GM18511 (cell line): Measurements from ENCODE around the gene LSM2.
"Not testable (repeated sequence)": the region's sequence is repeated elsewhere in the genome, so short reads cannot be mapped to it uniquely, and the experiment has no call there.

Experiments
- ATAC-seq: cut with Tn5 transposase; IDR thresholded peaks from one replicate; pipeline ENCODE4 v1.9.1; 2021; ENCODE audit warnings: mild to moderate bottlenecking, moderate library complexity; ENCODE audit not compliant: unreplicated experiment

The LSM2 gene

GRCh38 chr6:31806470-31807272, at the start of gene LSM2:
LSM2 (minus strand) TSS chr6:31806966; CDS start chr6:31806757, 209 bp downstream.
- ATAC-seq = peak; percentile 93

DNA sequence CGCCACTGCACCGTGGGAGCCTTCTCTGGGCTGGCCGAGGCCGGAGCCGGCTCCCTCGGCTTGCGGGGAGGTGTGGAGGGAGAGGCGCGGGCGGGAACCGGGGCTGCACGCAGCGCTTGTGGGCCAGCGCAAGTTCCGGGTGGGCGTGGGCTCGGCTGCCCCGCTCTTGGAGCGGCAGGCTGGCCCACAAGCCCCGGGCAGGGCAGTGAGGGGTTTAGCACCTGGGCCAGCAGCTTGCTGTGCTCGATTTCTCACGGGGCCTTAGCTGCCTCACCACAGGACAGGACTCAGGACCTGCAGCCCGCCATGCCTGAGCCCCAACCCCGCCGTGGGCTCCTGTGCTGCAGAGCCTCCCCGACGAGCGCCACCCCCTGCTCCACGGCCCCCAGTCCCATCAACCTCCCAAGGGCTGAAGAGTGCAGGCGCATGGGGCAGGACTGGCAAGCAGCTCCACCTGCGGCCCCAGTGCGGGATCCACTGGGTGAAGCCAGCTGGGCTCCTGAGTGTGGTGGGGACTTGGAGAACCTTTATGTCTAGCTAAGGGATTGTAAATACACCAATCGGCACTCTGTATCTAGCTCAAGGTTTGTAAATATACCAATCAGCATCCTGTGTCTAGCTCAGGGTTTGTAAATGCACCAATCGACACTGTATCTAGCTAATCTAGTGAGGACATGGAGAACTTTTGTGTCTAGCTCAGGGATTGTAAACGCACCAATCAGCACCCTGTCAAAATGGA, 45.4 kb upstream of the LSM2 start:
- ATAC-seq = not testable (repeated sequence)

DNA sequence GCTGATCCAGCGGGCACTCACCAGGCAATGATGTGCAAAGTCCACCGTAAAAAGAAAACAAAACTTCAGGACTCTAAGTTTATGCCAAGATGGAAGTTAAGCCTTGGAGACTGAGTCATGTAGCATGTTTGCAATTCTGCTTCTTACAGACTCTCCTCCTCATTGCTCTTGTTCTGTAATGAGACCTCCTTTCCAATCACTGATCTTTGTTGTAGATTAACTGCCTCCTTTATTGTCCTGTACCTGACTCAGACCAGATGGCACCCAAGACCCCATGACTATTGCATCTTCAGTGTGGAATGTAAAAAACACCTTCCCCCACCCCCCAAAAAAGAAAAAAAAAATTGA, 44.7 kb upstream of the LSM2 start:
- no peak for ATAC-seq

- no peak for ATAC-seq
Measured at GRCh38 chr6:31850765-31851484, 44.2 kb upstream of the LSM2 start.

GRCh38 chr6:31847276-31847978, 40.7 kb upstream of the LSM2 start:
- no peak for ATAC-seq

DNA sequence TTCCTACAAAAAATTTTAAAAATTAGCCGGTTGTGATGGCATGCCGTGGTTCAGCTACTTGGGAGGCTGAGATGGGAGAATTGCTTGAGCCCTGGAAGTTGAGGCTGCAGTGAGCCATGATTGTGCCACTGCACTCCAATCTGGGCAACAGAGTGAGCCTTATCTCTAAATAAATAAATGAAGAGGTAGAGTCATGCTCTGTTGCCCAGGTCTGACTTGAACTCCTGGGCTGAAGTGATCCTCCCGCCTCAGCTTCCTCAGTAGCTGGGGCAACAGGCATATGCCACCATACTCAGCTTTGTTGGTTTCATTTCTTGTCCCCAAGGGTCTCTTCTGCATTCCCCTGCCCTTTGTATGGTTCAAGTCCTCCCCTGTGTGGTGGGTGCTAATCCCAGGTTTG, 37.7 kb upstream of the LSM2 start:
- no peak for ATAC-seq

DNA sequence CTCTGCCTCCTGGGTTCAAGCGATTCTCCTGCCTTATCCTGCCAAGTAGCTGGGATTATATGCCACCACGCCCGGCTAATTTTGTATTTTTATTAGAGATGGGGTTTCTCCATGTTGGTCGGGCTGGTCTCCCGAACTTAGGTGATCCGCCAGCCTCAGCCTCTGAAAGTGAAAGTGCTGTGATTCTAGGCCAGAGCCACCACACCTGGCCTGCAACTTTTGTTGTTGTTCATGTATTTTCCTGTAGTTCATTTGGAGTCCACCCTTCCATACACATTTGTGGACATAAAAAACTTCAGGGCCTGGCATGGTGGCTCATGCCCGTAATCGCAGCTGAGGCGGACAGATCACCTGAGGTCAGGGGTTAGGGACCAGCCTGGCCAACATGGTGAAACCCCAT, 35.3 kb upstream of the LSM2 start:
- no peak for ATAC-seq

DNA sequence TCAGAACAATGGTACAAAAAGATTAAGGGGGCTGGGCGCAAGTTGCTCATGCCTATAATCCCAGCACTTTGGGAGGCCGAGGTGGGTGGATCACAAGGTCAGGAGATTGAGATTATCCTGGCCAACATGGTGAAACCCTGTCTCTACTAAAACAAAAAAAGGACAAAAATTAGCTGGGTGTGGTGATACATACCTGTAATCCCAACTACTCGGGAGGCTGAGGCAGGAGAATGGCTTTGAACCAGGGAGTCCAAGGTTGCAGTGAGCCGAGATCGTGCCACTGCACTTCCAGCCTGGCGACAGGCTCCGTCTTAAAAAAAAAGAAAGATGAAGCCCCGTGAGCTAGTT, 33.0 kb upstream of the LSM2 start:
- not testable (repeated sequence) for ATAC-seq

- no peak for ATAC-seq
Measured at GRCh38 chr6:31838968-31839367, 32.2 kb upstream of the LSM2 start.

- not testable (repeated sequence) for ATAC-seq
Measured at GRCh38 chr6:31838114-31838553, 31.4 kb upstream of the LSM2 start.

DNA sequence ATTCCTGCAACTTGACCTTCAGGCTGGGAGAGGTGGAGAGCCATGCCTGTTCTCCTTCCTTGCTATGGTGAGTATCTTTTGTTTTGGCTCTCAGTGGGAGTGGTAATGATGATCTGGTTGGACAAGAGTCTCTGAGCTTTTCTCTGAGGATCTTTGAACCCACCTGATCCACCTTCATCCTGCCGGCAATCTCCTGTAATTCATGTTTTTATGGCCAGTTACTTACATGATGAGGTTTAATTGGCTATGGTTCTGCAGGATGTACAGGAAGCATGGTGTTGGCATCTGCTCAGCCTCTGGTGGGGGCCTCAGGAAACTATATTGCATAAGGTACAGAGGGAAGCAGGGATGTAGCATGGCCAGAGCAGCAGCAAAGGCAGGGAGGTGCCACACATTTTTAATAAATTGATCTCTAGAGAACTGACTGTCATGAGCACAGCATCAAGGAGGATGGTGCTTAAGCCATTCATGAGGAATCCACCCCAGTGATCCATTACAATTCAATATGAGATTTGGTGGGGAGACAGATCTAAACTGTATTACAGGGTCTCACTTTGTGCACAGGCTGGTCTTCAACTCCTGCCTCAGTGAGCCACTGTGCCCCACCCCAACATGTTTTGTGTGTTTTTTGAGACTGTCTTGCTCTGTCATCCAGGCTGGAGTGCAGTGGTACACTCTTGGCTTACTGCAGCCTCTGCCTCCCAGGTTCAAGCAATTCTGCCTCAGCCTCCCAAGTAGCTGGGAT, 30.8 kb upstream of the LSM2 start:
- no peak for ATAC-seq

DNA sequence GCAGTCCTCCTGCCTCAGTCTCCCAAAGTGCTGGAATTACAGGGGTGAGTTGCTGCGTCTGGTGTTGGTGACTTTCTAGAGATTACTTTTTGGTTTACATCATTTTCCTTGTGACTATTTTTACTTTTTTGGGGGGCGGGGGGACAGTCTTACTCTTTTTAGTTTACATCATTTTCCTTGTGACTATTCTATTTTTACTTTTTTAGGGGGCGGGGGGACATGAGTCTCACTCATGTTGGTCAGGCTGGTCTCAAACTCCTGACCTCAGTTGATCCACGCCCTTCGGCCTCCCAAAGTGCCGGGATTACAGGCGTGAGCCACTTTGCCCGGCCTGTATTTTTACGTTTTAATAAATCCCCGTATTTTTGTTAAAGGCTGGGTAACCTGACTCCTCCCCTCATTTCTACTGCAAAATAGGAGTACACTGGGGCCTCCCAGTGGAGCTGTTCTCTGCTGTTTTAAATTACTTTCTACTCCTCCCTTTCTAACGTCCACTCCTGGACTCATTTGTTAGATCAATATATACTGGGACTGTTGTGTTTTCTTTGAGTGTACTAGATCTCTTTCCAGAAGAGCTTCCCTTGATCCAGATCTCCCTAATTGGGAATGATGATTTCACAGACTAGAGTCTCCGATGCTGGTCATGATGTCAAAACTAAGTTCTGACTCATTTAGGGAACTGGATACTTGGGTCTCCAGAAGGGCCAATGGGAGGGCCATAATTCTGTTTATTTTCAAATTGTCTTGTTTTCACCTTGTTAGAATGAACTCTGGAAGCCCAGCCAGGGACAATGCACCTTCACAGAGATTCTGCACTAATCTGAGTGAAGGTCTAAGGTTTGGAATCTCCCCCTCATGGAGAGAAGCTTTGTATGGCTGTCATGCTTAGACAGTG, 30.0 kb upstream of the LSM2 start:
- ATAC-seq = no peak

DNA sequence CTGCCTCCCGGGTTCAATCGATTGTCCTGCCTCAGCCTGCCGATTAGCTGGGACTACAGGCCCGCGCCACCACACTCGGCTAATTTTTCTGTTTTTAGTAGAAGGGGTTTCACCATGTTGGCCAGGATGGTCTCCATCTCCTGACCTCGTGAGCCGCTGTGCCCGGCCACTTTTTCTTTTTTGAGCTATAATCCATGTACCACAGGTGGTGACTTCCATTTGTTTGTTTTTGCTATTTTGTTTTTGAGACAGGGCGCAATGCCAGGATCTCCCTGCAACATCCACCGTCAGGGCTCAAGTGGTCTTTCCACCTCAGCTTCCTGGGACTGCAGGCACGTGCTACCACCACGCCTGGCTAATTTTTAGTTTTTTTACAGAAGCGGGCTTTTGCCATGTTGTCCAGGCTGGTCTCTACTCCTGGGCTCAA, 29.3 kb upstream of the LSM2 start:
- ATAC-seq = no peak

DNA sequence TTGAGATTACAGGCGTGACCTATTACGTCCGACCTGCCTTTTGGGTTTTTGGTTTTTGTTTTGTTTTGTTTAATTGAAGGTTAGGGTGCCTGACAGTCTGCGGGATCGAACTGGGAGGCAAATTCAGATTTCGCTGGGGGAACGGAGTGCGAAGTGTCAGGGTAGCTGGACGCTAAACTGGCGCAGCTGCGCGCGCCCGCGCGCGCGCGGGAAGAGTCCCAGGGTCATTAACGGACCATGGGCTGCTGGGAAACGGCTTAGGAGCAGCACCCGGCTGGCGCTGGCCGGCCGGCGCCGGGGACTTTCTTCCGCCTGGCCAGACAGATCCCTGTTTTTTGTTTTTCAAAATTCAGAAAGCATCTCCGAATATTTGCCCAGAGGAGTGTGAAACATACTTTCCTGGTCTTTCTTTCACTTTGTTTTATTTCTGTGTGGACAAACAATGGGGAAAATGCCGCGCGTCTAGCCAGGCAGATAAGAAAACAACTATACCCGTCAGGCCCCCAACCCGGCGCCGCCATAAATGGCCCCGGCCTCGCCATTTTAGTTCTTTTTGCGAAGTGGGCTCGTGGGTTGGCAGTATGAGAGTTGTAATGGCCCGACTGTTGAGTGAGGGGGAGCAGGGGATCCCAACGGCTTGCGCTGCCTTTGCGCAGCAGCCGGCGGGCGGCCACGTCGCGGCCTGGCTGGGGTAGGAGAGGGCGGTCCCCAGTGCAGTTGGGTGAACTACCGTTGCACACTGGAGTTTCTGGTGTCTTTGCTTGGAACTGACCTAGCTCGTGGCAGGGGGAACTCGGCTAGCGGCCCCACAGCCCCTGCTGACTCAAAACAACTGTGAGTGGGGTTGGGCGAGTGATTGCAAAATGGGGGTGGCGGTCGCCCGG, 27.8 kb upstream of the LSM2 start:
- no peak for ATAC-seq

GRCh38 chr6:31831350-31832215, 24.8 kb upstream of the LSM2 start:
- ATAC-seq = no peak

DNA sequence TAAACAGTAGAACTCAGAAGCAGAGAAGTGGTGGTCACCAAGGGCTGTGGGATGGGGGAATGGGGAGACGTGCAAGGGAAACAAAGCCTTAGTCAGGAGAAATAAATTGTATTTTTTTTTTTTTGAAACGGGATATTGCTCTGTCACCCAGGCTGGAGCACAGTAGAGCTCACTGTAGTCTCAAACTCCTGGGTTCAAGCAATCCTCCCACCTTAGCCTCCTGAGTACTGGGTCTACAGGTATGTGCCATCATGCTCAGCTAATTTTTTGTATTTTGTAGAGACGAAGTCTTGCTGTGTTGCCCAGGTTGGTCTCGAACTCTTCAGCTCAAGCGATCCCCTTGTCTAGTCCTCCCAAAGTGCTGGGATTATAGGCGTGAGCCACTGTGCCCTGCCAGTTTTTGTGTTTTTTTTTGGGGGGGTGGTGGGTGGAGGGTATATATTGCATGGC, 24.1 kb upstream of the LSM2 start:
- no peak for ATAC-seq

GRCh38 chr6:31829633-31830283, 23.0 kb upstream of the LSM2 start:
- no peak for ATAC-seq
